A549 (cell line): ENCODE results near the gene KICS2. TPM values are rescaled to one million over a fixed set of nuclear protein-coding genes. Genes with fewer than 3 reads are reported as not detected.

Experiments
- ATAC-seq, 2 experiments: fragments of 200-7000 bp in 1 of 2; fragments of >200 bp in 1 of 2; cut with Nextera tagmentation in 1 of 2; cut with Tn5 transposase in 1 of 2; 3 replicates each; pipeline versions ENCODE4 v1.8.0 to v1.9.1; 2018 to 2020; ENCODE audit warnings: mild to moderate bottlenecking in 1 of 2, moderate library complexity in 1 of 2
- CTCF ChIA-PET: fragments of 300-600 bp; sonication (Branson Sonifier 250); formaldehyde crosslinking; extraction: SDS; loops from one replicate; lab custom pipeline; 2021; ENCODE audit warnings: antibody characterized with exemption, inconsistent platforms; lab: Yijun Ruan, JAX
- POLR2A ChIA-PET: fragments of 350-600 bp; formaldehyde crosslinking; extraction: SDS; loops from one replicate; lab custom pipeline; 2021; ENCODE audit warnings: antibody characterized with exemption, inconsistent platforms; lab: Yijun Ruan, JAX
- DNase-seq, 2 experiments: peaks; one replicate each; pipeline versions ENCODE4 v3.0.0 to v3.0.0-alpha.2; 2011 to 2016; ENCODE audit warnings: low read depth in 1 of 2, low spot score in 1 of 2
- FAIRE-seq: peaks from 2 replicates; lab custom pipeline; 2011; peaks lifted over from hg19 to GRCh38; lab: Jason Lieb, UNC
- H3K27ac ChIP-seq, 2 experiments: fragments of >200 bp; sonication (Bioruptor Twin); formaldehyde crosslinking; 3 replicates each; pipeline ENCODE4 v1.5.1; 2016 to 2017
- H3K4me1 ChIP-seq: fragments of >200 bp; sonication (Bioruptor Twin); formaldehyde crosslinking; 3 replicates; pipeline ENCODE4 v1.6.1; 2016
- H3K4me2 ChIP-seq: fragments of >200 bp; sonication (Bioruptor Twin); formaldehyde crosslinking; 3 replicates; pipeline ENCODE4 v1.6.1; 2016
- H3K4me3 ChIP-seq: fragments of >200 bp; sonication (Bioruptor Twin); formaldehyde crosslinking; 3 replicates; pipeline ENCODE4 v1.5.1; 2016
- H3K9me3 ChIP-seq: fragments of >200 bp; sonication (Bioruptor Twin); formaldehyde crosslinking; 3 replicates; pipeline ENCODE4 v1.6.1; 2016
- CBX2 ChIP-seq: fragments of 200-600 bp; sonication (generic); IDR thresholded peaks from 2 replicates; pipeline ENCODE4 v1.6.1; 2016; ENCODE audit warnings: low read depth, mild to moderate bottlenecking, borderline replicate concordance
- CEBPB ChIP-seq, 2 experiments: fragments of >200 bp in 1 of 2; sonication (Bioruptor Twin) in 1 of 2; formaldehyde crosslinking in 1 of 2; IDR thresholded peaks; 2 replicates each; pipeline ENCODE4 v1.6.1; 2012 to 2016
- CHD4 ChIP-seq: fragments of 200-600 bp; sonication (generic); IDR thresholded peaks from 2 replicates; pipeline ENCODE4 v1.6.1; 2016; ENCODE audit warnings: antibody characterized with exemption, mild to moderate bottlenecking, borderline replicate concordance
- EHMT2 ChIP-seq: fragments of 200-600 bp; sonication (generic); IDR thresholded peaks from 2 replicates; pipeline ENCODE4 v1.6.1; 2016; ENCODE audit warnings: antibody characterized with exemption, low read depth, mild to moderate bottlenecking, moderate library complexity
- EP300 ChIP-seq, 2 experiments: fragments of >200 bp; sonication (Bioruptor Twin); formaldehyde crosslinking; IDR thresholded peaks; 2 replicates in 1 of 2; 3 replicates in 1 of 2; pipeline ENCODE4 v1.6.1; 2016 to 2017
- FOSB ChIP-seq: fragments of 250-450 bp; sonication (Bioruptor Pico); IDR thresholded peaks from 2 replicates; pipeline ENCODE4 v1.5.0; 2020; ENCODE audit warnings: mild to moderate bottlenecking, moderate library complexity
- HEYL ChIP-seq: fragments of 250-450 bp; sonication (Bioruptor Pico); IDR thresholded peaks from 2 replicates; pipeline ENCODE4 v1.8.0; 2021; ENCODE audit warnings: mild to moderate bottlenecking, moderate library complexity
- HOXA7 ChIP-seq: fragments of 250-450 bp; sonication (Bioruptor Pico); IDR thresholded peaks from 2 replicates; pipeline ENCODE4 v1.5.0; 2020; ENCODE audit warnings: mild to moderate bottlenecking, moderate library complexity
- JUN ChIP-seq, 2 experiments: fragments of >200 bp; sonication (Bioruptor Twin); formaldehyde crosslinking; IDR thresholded peaks; 2 replicates in 1 of 2; 3 replicates in 1 of 2; pipeline ENCODE4 v1.6.1; 2016 to 2017
- KDM5A ChIP-seq: fragments of 200-600 bp; sonication (generic); IDR thresholded peaks from 2 replicates; pipeline ENCODE4 v1.6.1; 2016; ENCODE audit warnings: antibody characterized with exemption, mild to moderate bottlenecking
- MAFK ChIP-seq: fragments of 450-650 bp; IDR thresholded peaks from 2 replicates; pipeline ENCODE4 v1.6.1; 2014; ENCODE audit not compliant: partially characterized antibody
- MAZ ChIP-seq: fragments of 150-350 bp; IDR thresholded peaks from 2 replicates; pipeline ENCODE4 v1.6.1; 2014; ENCODE audit warnings: antibody characterized with exemption, low read depth, low read length, borderline replicate concordance
- POLR2A ChIP-seq: IDR thresholded peaks from 2 replicates; pipeline ENCODE4 v1.6.1; 2012; ENCODE audit warnings: mild to moderate bottlenecking, low read length
- RAD21 ChIP-seq, 2 experiments: fragments of >200 bp in 1 of 2; sonication (Bioruptor Twin) in 1 of 2; formaldehyde crosslinking in 1 of 2; IDR thresholded peaks in 1 of 2; conservative IDR thresholded peaks in 1 of 2; 2 replicates in 1 of 2; 3 replicates in 1 of 2; pipeline ENCODE4 v1.6.1; 2012 to 2018; ENCODE audit warnings: inconsistent platforms in 1 of 2
- RARB ChIP-seq: fragments of 250-450 bp; sonication (Bioruptor Pico); IDR thresholded peaks from 2 replicates; pipeline ENCODE4 v1.8.0; 2021; ENCODE audit warnings: mild to moderate bottlenecking, moderate library complexity
- RFX5 ChIP-seq: fragments of 450-650 bp; IDR thresholded peaks from 2 replicates; pipeline ENCODE4 v1.7.1; 2014; ENCODE audit warnings: antibody characterized with exemption, mild to moderate bottlenecking, moderate library complexity
- SREBF2 ChIP-seq: fragments of 450-650 bp; IDR thresholded peaks from 2 replicates; pipeline ENCODE4 v1.6.1; 2014; ENCODE audit warnings: mild to moderate bottlenecking, moderate library complexity
- TFCP2L1 ChIP-seq: fragments of 250-450 bp; sonication (Bioruptor Pico); IDR thresholded peaks from 2 replicates; pipeline ENCODE4 v1.5.0; 2021; ENCODE audit warnings: mild to moderate bottlenecking
- TP53 ChIP-seq: fragments of 250-450 bp; sonication (Bioruptor Pico); IDR thresholded peaks from 2 replicates; pipeline ENCODE4 v1.5.0; 2021; ENCODE audit warnings: mild to moderate bottlenecking, moderate library complexity
- ZC3H11A ChIP-seq: fragments of 450-650 bp; IDR thresholded peaks from 2 replicates; pipeline ENCODE4 v1.6.1; 2014; ENCODE audit warnings: antibody characterized with exemption, mild to moderate bottlenecking
- WGBS: methylation state at CpG from one replicate; pipeline ENCODE4 v1.1.6; 2017; ENCODE audit errors: missing lambda C conversion rate; 5-methylcytosine and 5-hydroxymethylcytosine counted together
- polyA plus RNA-seq, 4 experiments: library from polyadenylated mRNA; depleted of rRNA in 3 of 4; stranded (reverse); fragments of >200 nt; fragmentation: RNase III in 1 of 4; extraction: RNeasy Plus Mini Kit Qiagen cat#74134 plus additional on column Dnase treatment in 1 of 4; gene quantifications; 2 replicates in 3 of 4; 3 replicates in 1 of 4; pipeline ENCODE4 v1.2.3, GENCODE V29; 2011 to 2017
- TF ChIP-seq, protein P1 (sequence below): fragments of 250-450 bp; sonication (Bioruptor Pico); IDR thresholded peaks from 2 replicates; pipeline ENCODE4 v1.5.0; 2021; ENCODE audit warnings: mild to moderate bottlenecking, moderate library complexity, borderline replicate concordance
- TF ChIP-seq, protein P2 (sequence below): fragments of >200 bp; sonication (Bioruptor Twin); formaldehyde crosslinking; IDR thresholded peaks from 3 replicates; pipeline ENCODE4 v1.5.1; 2016
- TF ChIP-seq, protein P3 (sequence below): fragments of 200-600 bp; sonication (generic); IDR thresholded peaks from 2 replicates; pipeline ENCODE4 v1.6.1; 2016; ENCODE audit warnings: antibody characterized with exemption, mild to moderate bottlenecking, moderate library complexity
- TF ChIP-seq, protein P4 (sequence below): fragments of 450-650 bp; IDR thresholded peaks from 2 replicates; pipeline ENCODE4 v1.6.1; 2014; ENCODE audit warnings: antibody characterized with exemption
- TF ChIP-seq, protein P5 (sequence below): fragments of >200 bp; sonication (Bioruptor Twin); formaldehyde crosslinking; IDR thresholded peaks from 3 replicates; pipeline ENCODE4 v1.6.1; 2016

Gene KICS2
- polyA plus RNA-seq, 2 of the 4 experiments (the other 2 are of a cell fraction) = 9.1 to 21.4 TPM

DNA sequence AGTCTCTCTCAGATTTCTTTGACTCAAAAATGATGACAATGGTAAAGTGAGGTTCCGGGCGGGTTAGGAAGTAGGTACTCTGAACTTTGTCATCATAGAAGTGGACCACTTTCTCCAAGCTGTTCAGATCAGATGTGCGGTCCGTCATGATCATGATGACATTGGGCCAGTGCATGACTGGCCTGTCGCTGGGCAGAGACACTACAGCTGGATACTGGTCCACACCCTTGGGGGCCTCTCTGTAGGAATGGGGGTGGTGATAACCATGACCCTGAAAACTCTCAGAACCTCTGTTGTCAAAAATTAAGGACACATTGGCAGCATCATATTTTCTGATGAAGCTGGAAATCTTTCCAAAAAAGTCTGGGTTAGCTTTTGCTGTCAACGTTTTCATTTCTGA, 28.2 kb downstream of the KICS2 start:
- H3K27ac ChIP-seq = no peak overlapping the region
- ATAC-seq (no peak), DNase-seq (no peak), FAIRE-seq (no peak)
- no peak overlapping the region for H3K4me2 ChIP-seq
- ChIA-PET POLR2A (no interaction called here), CTCF (interaction anchor here (1.0 to 1.9 kb wide), 2 partner anchors 10 to 350 kb away, joined by 4 to 6 read pairs; partner anchors contain the start of gene SRGAP1)
- no peak overlapping the region for H3K4me3 ChIP-seq
- H3K9me3 ChIP-seq = no peaks in the 10 kb centered on the region
- WGBS = 85% methylated on average over 6 of the region's 6 CpGs
- no peak for TF ChIP-seq JUN (IDR thresholded peaks at IDR 0.05)
- no peak for TF ChIP-seq EHMT2
- TF ChIP-seq MAFK = no peak
- TF ChIP-seq EP300 (IDR thresholded peaks at IDR 0.05) = no peak
- TF ChIP-seq RARB (CRISPR knock-in tag) = no peak
- no peak for TF ChIP-seq TP53 (CRISPR knock-in tag)
- TF ChIP-seq CBX2 = no peak
- TF ChIP-seq, protein P1, sequence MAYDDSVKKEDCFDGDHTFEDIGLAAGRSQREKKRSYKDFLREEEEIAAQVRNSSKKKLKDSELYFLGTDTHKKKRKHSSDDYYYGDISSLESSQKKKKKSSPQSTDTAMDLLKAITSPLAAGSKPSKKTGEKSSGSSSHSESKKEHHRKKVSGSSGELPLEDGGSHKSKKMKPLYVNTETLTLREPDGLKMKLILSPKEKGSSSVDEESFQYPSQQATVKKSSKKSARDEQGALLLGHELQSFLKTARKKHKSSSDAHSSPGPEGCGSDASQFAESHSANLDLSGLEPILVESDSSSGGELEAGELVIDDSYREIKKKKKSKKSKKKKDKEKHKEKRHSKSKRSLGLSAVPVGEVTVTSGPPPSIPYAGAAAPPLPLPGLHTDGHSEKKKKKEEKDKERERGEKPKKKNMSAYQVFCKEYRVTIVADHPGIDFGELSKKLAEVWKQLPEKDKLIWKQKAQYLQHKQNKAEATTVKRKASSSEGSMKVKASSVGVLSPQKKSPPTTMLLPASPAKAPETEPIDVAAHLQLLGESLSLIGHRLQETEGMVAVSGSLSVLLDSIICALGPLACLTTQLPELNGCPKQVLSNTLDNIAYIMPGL = no peak
- TF ChIP-seq CHD4 = no peak
- TF ChIP-seq POLR2A = no peak
- TF ChIP-seq, protein P2, sequence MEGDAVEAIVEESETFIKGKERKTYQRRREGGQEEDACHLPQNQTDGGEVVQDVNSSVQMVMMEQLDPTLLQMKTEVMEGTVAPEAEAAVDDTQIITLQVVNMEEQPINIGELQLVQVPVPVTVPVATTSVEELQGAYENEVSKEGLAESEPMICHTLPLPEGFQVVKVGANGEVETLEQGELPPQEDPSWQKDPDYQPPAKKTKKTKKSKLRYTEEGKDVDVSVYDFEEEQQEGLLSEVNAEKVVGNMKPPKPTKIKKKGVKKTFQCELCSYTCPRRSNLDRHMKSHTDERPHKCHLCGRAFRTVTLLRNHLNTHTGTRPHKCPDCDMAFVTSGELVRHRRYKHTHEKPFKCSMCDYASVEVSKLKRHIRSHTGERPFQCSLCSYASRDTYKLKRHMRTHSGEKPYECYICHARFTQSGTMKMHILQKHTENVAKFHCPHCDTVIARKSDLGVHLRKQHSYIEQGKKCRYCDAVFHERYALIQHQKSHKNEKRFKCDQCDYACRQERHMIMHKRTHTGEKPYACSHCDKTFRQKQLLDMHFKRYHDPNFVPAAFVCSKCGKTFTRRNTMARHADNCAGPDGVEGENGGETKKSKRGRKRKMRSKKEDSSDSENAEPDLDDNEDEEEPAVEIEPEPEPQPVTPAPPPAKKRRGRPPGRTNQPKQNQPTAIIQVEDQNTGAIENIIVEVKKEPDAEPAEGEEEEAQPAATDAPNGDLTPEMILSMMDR = no peak
- no peak for TF ChIP-seq HOXA7
- no peak for TF ChIP-seq CEBPB (IDR thresholded peaks at IDR 0.05)
- no peak for TF ChIP-seq SREBF2
- no peaks in the 10 kb centered on the region; the same call in 2 of the 3 replicates for H3K4me1 ChIP-seq

DNA sequence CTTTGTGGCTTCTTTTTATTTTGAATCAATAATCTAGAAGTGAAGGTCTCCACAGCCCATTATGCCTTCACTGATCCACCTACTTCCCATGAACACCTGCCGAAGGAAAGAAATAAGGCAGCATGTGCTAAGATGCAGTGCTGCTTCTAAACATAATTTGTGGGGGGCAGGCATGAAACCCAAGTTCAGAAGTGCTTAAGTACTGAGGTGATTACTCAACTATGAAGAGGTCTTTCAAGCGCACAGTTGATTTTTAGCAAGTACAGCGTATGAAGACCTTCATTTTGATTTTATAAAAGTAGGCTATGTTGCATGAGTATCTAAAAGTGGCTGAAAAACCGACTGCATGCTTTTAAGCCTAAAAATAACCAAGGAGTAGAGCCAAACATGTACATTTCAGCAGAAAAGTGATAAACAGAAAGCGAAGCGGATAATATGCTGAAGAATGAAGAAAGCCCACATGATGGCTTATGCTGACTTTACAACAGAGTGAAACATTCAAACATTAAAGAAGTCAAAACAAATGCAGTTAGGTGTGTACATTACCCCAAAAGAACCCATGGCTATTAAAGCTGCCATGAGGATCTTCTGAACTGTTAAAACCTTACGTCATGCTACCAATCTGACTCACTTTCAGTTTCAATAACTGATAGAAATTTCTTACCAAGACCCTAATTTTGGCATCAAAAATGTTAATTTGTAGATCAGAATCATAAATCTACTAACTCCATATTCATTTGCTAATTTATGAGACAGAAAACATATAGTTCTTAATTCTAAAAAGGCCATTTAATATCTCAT, 29.3 kb downstream of the KICS2 start:
- TF ChIP-seq, protein P2 = no peak
- TF ChIP-seq MAFK (no peak), SREBF2 (no peak), TFCP2L1 (CRISPR knock-in tag) (no peak), RAD21 (conservative IDR thresholded peaks at IDR 0.05 in 1 of 2, IDR thresholded peaks at IDR 0.05 in 1 of 2) (no peak), FOSB (CRISPR knock-in tag) (no peak), RFX5 (no peak), ZC3H11A (no peak), CEBPB (IDR thresholded peaks at IDR 0.05) (no peak), KDM5A (no peak), JUN (IDR thresholded peaks at IDR 0.05) (no peak), MAZ (no peak), HEYL (CRISPR knock-in tag) (no peak)
- TF ChIP-seq, protein P3, sequence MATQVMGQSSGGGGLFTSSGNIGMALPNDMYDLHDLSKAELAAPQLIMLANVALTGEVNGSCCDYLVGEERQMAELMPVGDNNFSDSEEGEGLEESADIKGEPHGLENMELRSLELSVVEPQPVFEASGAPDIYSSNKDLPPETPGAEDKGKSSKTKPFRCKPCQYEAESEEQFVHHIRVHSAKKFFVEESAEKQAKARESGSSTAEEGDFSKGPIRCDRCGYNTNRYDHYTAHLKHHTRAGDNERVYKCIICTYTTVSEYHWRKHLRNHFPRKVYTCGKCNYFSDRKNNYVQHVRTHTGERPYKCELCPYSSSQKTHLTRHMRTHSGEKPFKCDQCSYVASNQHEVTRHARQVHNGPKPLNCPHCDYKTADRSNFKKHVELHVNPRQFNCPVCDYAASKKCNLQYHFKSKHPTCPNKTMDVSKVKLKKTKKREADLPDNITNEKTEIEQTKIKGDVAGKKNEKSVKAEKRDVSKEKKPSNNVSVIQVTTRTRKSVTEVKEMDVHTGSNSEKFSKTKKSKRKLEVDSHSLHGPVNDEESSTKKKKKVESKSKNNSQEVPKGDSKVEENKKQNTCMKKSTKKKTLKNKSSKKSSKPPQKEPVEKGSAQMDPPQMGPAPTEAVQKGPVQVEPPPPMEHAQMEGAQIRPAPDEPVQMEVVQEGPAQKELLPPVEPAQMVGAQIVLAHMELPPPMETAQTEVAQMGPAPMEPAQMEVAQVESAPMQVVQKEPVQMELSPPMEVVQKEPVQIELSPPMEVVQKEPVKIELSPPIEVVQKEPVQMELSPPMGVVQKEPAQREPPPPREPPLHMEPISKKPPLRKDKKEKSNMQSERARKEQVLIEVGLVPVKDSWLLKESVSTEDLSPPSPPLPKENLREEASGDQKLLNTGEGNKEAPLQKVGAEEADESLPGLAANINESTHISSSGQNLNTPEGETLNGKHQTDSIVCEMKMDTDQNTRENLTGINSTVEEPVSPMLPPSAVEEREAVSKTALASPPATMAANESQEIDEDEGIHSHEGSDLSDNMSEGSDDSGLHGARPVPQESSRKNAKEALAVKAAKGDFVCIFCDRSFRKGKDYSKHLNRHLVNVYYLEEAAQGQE = no peak
- TF ChIP-seq, protein P4, sequence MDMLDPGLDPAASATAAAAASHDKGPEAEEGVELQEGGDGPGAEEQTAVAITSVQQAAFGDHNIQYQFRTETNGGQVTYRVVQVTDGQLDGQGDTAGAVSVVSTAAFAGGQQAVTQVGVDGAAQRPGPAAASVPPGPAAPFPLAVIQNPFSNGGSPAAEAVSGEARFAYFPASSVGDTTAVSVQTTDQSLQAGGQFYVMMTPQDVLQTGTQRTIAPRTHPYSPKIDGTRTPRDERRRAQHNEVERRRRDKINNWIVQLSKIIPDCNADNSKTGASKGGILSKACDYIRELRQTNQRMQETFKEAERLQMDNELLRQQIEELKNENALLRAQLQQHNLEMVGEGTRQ = no peak
- TF ChIP-seq, protein P5, sequence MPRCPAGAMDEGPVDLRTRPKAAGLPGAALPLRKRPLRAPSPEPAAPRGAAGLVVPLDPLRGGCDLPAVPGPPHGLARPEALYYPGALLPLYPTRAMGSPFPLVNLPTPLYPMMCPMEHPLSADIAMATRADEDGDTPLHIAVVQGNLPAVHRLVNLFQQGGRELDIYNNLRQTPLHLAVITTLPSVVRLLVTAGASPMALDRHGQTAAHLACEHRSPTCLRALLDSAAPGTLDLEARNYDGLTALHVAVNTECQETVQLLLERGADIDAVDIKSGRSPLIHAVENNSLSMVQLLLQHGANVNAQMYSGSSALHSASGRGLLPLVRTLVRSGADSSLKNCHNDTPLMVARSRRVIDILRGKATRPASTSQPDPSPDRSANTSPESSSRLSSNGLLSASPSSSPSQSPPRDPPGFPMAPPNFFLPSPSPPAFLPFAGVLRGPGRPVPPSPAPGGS = no peak
- no peak overlapping the region for H3K27ac ChIP-seq
- no peak overlapping the region for H3K4me3 ChIP-seq
- ATAC-seq (no peak), FAIRE-seq (no peak), DNase-seq (no peak)
- no peak overlapping the region for H3K4me2 ChIP-seq
- WGBS = 89% methylated on average over 7 of the region's 7 CpGs
- H3K4me1 ChIP-seq = peaks cover 6% of the 10 kb centered on the region
- POLR2A ChIA-PET = no interaction called here
- CTCF ChIA-PET = no interaction called here
- H3K9me3 ChIP-seq = no peaks in the 10 kb centered on the region
